GM21526 (cell line): Measurements from ENCODE around the gene GSPT1.
"Not testable (repeated sequence)": the region's sequence is repeated elsewhere in the genome, so short reads cannot be mapped to it uniquely, and the experiment has no call there.

Source experiments
- ATAC-seq: cut with Tn5 transposase; IDR thresholded peaks from one replicate; pipeline ENCODE4 v1.9.1; 2021; ENCODE audit warnings: moderate library complexity; ENCODE audit not compliant: unreplicated experiment, low FRiP score

GSPT1 gene

DNA sequence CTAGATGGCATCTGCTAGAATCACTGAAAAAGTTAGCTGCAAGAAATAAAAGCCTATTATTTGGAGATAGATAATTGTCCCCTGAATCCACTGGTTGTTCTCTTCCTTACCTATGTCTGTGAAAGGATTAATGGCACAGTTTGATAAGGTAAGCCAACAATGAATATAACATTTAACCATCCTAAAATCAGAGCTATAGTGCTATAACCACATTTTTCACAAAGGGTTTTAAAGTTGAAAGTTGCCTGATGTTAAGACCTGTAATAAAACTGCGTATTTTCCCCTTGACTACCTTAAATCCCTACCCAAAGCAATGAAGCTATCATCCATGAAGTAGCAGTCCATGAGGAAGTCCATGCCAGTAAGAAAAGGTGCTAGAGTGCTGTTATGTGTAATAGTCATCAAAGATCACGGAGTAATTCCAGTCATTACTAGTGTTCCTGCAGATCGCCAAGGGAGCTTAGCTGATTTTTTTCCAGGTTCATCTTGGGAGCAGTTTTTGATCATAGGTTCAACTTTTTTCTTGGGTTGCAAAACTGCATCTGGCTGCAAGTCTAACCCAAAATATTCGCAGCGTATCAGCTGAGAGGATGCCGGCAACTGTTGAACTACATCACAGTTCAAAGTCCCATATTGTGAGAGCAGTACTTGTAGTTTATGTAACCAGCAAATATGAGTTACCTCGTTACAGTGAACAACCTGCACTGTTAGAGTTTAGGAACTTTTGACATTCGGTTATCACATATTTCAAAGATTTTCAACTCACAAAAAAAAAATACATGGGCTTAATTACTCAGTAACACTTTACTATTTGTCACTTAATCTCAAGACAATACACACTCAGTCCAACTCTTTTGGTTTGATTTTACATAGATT is 46.2 kb downstream of the GSPT1 start:
- ATAC-seq: no peak

DNA sequence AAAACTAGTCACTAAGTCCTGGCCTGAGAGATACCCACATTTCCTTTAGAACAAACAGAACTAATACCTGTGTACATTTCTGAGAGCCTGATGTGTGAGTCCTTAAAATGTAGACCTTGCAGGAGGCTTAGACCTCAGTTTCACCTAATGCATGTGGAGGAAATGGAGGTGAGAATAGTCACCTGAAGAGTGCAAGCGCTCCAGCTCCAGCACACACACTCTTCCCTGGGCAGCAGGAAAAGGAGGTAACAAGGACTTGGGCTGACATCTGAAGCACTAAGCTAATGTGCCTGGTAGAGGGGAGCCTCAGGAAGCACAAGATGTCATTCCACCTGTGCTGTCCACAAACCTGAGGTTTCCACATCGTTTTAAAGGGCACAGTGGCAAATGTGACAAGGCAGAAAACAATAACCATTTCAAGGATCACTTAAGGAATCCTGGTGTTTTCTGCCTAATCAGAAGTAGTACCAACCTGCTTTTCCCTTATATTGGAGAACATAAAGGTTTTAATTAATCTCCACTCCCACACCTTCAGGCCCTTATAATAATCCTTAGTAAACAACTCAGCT is 47.3 kb downstream of the GSPT1 start:
- ATAC-seq: no peak

DNA sequence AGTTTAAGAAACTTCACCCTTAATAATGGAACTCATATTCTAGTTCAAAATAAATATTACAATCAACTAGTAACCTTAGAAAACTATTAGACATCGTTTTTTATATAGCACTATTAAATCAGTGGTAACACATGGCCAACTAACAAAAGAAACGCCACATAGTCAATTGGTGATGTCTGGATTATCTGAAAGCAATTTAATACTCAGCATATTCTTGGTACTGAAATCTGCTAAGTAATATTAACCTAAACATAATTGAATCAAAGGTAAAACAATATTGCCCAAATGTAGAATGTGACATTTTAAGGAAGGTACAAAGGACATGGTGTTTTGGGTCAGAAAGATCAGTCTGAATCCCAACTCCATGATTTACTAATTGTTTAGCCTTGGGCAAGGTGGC is 53.3 kb downstream of the GSPT1 start:
- ATAC-seq: no peak

DNA sequence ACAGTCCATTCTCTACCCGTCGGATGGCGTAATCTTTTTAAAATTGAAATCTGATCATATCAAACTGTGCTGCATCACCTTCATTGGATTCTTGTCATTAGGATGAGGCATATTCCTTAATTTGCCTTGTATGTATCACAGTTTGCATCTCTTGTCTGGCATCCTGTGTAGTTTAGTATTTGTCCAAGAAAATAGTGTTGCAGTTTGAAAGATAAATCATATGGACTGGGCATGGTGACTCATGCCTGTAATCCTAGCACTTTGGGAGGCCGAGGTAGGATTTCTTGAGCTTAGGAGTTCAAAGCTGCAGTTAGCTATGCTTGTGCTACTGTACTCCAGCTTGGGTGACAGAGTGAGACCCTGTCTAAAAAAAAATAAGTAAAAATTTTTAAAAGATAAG is 58.6 kb downstream of the GSPT1 start:
- no peak for ATAC-seq

DNA sequence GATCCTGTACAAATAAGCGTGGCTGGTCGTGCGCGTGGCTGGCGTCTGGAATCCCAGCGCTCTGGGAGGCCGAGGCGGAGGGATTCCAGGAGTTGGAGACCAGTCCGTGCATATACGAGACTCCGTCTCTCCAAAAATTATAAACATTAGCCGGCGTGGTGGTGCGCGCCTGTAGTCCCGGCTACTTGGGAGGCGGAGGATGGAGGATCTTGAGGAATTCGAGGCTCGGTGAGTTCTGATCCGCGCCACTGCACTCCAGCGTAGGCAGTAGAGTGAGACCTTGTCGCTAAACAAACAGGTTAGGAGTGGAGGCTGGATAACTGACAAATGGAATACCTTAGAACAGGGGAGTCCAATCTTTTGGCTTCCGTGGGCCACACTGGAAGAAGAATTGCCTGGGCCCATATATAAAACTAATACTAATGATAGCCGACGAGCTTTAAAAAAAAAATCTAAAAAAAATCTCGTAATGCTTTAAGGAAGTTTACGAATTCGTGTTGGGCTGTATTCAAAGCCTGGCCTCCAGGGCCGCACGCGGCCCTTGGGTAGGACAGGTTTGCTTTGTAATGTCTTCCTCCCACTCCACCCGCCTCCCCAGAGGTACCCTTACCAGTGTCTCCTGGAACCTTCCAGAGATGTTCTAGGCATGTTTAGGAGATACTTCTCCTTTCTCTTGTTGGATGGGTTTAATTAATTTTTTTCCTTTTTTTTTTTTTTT is 63.5 kb downstream of the GSPT1 start:
- no peak for ATAC-seq

DNA sequence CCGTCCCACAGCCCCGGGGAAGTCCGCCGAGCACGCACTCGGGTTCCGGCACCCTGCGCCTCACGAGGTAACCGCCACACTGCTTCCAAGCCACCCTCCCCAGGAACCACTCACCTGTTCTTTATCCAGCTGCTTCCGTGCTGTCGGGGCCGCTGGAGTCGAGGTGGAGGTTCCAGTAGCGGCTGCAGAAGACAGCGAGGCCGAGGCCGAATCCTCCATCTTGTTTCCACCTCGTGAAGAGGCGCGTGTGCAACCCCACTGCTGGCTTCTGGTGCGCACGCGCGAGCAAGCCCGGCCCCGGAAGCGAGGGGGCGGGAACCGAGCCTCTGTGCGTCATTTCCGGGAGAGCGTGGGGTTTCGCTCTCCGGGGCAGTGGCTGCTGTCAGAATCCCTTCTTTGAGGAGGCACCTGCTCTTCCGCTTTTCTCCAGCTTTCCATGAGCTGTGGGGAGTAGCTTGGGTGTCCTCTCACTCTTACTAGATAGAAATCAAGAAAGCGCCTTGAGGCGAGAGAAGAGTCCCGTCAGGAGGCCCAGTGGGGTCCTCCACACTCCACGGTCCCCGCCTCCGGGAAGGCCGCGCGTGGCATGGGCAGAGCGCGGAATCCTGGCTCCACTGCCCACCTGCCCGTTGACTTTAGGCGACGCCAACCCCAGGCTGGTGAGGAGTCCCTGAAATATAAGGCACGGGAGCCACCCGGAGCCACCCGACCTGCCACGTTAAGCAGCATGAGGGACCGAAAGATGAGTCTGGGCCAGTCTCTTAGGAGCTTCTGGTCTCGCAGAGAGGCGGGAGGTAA is 64.3 kb downstream of the GSPT1 start, which contains the start of gene RSL1D1:
RSL1D1 (minus strand) TSS at position 249 of the 798 bp plus-strand sequence; CDS start at position 219, 30 bp downstream.
- peak; percentile 73 for ATAC-seq

DNA sequence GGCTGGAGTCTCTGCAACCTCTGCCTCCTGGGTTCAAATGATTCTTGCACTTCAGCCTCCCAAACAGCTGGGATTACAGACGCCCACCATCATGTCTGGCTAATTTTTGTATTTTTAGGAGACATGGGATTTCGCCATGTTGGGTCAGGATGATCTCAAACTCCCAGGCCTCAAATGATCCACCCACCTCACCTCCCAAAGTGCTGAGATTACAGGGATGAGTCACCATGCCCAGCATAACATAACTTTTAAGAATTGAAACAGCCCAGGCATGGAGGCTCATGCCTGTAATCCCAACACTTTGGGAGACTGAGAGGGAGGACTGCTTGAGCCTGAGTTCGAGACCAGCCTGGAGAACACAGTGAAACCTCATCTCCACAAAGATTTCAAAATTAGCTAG is 66.9 kb downstream of the GSPT1 start:
- ATAC-seq: no peak

DNA sequence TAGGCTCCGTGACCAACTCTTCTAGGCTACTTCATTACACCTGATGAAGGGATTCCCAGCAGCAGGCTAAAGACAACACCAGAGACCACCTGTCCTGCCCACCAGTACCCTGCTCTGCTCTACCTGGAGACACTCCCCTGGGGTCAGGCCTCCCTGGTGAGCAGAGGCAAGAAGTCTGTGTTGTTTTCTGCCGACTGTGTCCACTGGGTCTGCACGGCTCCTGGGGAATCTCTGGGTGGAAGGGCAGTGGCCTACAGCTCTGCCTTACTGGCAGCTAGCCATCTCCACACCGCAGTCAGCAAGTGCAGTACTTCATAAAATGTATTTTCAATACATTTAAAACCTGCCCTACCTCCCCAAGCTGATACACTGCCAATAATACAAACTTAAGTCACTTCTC is 71.3 kb downstream of the GSPT1 start:
- no peak for ATAC-seq

DNA sequence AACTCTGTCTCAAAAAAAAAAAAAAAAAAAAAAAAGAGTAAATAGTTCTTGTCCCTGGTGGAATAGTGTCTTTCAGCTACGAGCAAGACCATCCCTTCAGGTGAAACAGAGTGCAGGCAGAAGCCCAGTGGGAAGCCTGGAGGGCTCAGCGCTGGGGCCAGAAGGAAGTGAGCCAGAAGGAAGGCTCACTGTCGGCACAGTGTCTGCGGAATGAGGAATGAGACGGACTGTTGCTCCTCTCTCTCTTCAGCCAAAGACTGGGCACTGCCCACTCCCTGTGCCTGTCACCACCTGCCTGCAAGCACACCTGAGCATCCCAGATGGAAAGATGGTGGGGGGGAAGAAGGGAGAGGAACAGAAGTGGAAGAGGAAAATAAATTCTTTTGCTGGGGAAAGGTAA is 71.9 kb downstream of the GSPT1 start:
- no peak for ATAC-seq

DNA sequence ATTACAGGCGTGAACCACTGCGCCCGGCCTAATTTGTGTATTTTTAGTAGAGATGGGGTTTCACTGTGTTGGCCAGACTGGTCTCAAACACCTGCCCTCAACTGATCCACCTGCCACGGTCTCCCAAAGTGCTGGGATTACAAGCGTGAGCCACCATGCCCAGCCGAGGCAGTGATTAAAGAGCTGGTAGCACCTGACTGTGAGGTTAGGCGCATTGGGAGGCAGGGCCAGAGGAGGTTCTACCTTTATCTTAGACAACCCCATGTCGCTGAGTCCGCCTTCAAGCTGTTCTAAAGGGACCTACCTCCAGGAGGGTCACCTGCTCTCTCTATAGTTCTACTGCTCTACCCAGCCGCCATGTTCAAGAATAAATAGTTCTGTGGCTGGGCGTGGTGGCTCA is 72.5 kb downstream of the GSPT1 start:
- no peak for ATAC-seq

DNA sequence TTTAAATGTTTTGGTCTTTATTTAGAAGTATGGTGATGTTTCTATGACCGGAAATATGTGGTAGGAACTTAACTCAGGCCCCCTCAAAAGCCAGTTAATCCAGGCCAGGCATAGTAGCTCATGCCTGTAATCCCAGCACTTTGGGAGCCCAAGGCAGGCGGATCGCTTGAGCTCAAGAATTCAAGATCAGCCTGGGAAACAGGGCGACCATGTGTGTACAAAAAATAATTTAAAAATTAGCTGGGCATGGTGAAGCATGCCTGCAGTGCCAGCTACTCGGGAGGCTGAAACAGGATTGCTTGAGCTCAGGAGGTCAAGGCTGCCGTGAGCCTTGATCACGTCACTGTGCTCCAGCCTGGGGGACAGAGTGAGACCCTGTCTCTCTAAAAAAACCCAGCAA is 74.7 kb downstream of the GSPT1 start:
- ATAC-seq: no peak

DNA sequence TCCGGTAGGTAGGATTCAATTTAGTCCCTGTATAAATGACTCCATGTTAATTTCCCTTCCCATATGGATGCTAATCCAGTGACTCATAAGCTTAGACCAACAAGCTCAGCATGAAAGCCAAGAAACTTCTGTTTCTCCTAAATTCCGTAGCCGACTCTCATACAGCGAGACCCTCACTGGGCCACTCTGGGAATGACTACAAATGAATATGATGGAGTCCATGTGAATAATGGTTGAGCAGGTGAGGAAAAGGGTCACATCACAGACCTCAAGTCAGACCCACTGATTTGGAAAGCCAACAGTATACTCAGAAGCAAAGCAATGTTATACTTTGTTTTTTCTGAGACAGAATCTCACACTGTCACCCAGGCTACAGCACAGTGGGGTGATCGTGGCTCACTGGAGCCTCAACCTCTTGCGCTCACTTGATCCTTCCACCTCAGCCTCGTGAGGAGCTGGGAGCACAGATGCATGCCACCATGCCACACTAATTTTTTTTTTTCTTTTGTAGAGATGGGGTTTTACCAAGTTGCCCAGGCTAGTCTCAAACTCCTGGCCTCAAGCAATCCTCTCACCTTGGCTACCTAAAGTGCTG is 79.0 kb downstream of the GSPT1 start:
- no peak for ATAC-seq

DNA sequence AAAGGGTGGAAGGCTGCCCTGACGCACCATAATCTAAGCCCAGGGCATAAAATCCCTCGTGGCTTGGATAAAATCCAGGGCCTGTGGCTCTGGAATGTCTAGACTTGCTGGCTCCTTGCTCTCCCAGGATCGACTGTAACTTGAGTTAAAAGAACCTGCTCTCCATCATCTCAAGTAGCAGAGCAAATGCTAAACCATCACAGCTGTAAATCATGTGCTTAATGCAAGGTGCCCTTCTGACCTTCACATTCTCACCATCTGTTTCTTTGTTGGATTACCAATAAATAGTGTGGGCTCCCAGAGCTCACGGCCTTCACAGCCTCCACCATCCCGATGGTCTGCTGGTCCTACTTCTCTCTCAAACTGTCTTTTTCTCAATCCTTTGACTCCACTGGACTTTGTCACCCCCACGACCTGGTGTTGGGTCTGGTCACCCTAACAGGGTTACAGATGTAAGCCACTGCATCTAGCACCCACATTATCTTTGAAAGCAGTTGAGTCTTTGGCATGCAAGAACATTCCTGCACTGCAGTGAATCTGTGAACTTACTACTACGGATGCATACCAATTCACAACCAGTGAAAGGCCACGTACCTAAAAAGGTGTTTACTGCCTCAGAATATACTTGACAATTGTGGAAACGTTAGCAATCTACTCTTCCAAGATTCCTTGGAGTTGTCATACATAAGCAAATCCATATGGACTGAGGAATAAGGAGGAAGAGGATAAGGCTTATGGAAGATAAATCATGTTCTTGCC is 79.7 kb downstream of the GSPT1 start:
- no peak for ATAC-seq

DNA sequence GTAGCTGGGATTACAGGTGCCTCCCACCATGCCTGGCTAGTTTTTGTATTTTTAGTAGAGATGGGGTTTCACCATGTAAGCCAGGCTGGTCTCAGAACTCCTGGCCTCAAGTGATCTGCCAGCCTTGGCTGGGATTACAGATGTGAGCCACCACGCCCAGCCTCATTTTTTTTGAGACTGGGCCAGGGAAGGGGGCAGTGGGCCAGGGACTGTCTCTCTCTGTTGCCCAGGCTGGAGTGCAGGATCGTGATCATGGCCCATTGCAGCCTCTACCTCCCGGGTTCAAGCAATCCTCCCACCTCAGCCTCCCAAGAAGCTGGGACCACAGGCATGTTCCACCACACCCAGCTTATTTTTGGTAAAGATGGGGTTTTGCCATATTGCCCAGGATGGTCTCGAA is 80.4 kb downstream of the GSPT1 start:
- no peak for ATAC-seq

DNA sequence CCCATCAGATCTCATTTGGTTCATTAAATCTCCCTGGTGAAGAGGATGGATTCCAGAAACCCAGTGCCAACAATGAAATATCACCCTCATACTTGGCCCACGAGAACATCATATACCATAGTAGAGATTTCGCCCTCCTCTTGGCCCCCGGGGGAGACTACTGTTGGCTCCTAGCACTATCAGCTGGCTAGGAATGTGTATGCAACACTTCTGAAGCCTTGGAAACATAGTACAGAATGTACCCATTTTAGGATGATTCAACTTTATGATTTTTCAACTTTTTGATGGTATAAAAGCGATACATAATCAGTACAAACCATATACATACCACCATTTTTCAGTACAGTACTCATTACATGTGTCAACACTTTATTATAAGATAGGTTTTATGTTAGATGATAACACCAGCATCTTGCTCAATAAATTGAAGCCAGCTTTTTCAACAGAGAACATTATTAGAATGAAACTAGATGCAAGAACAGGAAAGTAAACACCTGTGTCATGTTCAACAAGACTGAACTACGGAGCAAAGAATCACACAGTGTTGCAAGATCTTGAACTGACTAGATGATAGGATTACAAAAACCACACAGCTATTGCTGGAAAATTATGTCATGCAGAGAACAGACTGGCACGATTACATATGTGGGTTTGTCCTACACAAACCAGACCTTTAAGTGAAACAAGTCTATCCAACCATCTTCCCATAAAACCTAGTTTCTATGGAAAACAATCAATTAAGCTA is 81.6 kb downstream of the GSPT1 start:
- ATAC-seq: no peak

DNA sequence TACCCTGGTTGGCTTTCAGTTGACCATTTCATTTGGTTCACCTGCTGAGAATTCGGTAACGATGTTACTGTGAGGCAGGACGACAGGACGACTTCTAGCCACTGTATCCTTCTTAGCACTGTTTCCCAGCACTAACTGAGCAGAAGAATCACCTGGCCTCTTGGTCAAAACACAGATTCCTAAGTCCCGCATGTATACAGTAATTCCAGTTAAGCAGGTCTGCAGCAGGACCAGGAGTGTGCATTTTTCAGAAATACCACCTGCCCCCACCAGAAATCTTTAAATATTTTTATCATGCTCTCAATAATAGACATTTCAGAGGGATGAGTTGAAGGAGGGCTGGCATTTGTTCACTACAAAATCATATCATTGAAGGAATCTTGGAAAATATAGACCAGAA is 87.1 kb downstream of the GSPT1 start:
- no peak for ATAC-seq

DNA sequence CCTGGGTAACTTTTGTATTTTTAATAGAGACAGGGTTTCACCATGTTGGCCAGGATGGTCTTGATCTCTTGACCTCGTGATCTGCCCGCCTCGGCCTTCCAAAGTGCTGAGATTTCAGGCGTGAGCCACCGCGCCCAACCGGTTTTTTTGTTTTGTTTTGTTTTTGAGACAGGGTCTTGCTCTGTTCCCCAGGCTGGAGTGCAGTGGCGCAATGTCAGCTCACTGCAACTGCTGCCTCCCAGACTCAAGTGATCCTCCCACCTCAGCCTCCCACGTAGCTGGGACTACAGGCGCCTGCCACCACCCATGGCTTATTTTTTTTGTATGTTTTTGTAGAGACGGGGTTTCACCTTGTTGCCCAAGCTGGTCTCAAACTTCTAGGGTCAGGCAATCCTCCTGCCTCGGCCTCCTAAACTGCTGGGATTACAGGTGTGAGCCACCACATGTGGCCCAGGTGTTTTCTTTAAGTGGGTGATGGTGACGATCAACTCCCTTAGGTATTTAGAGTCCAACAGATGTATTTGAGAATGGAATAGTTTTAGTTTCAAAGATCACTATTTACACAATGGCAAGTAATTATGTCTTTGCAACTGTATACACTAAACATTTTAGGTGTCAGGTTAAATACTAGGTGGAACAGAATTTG is 90.1 kb downstream of the GSPT1 start:
- ATAC-seq: not testable (repeated sequence)

DNA sequence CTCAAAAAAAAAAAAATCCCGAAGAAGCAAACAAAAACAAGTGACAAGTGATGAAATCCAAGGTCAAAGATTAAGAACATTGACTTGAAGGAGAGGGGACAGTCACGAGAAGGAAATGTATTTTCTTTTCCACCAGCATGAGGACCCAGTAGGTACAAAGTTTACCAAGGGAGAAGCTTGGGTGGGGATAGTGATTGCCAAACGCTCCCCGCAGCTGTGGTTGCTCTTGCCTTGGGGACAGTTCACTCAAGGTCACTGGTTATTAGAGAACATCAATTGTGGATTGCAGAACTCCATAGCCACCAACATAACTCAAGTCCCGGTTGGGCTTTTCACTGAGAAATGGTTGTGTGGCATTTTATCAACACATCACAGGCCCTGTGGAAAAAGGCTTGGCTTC is 91.4 kb downstream of the GSPT1 start:
- no peak for ATAC-seq
